H1 (cell line): Measurements from ENCODE around the gene TTC31. TPM values are rescaled to one million over a fixed set of nuclear protein-coding genes. Genes with fewer than 3 reads are reported as not detected.

Experiments
- CTCF ChIA-PET: fragments of 300-600 bp; sonication (Branson Sonifier 250); formaldehyde crosslinking; loops from one replicate; lab custom pipeline; 2021; ENCODE audit not compliant: partially characterized antibody; lab: Charles Lee
- POLR2A ChIA-PET: fragments of 300-600 bp; sonication (Branson Sonifier 250); formaldehyde crosslinking; loops from one replicate; lab custom pipeline; 2021; ENCODE audit warnings: inconsistent platforms; ENCODE audit not compliant: partially characterized antibody; lab: Charles Lee
- DNase-seq, 2 experiments: peaks; one replicate each; pipeline versions ENCODE4 v3.0.0 to v3.0.0-alpha.2; 2010 to 2022; ENCODE audit warnings: low spot score in 2 of 2, low read depth in 1 of 2, mixed read lengths in 1 of 2
- FAIRE-seq: peaks from 2 replicates; lab custom pipeline; 2011; peaks lifted over from hg19 to GRCh38; lab: Jason Lieb, UNC
- H2AFZ ChIP-seq: 2 replicates; pipeline ENCODE4 v1.8.1; 2012; ENCODE audit warnings: low read length, inconsistent platforms
- H2AK5ac ChIP-seq: 2 replicates; pipeline ENCODE4 v1.6.1; 2013; ENCODE audit warnings: low read depth, low read length
- H2BK120ac ChIP-seq: replicated peaks from 2 replicates; pipeline ENCODE3; 2013; ENCODE audit warnings: low read depth, low read length, inconsistent platforms
- H2BK12ac ChIP-seq: 2 replicates; pipeline ENCODE4 v1.6.1; 2013; ENCODE audit warnings: low read depth, low read length
- H2BK15ac ChIP-seq: 2 replicates; pipeline ENCODE4 v1.6.1; 2013; ENCODE audit warnings: low read length
- H2BK20ac ChIP-seq: 2 replicates; pipeline ENCODE4 v1.6.1; 2013; ENCODE audit warnings: low read length
- H2BK5ac ChIP-seq: 2 replicates; pipeline ENCODE4 v1.6.1; 2013; ENCODE audit warnings: low read depth, low read length
- H3K14ac ChIP-seq: 2 replicates; pipeline ENCODE4 v1.6.1; 2013; ENCODE audit warnings: inconsistent platforms; ENCODE audit not compliant: insufficient read length
- H3K18ac ChIP-seq: 2 replicates; pipeline ENCODE4 v1.6.1; 2013; ENCODE audit warnings: low read length; ENCODE audit errors: extremely low read depth
- H3K23ac ChIP-seq: 2 replicates; pipeline ENCODE4 v1.6.1; 2013; ENCODE audit warnings: inconsistent platforms; ENCODE audit not compliant: insufficient read length
- H3K23me2 ChIP-seq: 2 replicates; pipeline ENCODE4 v1.6.1; 2013; ENCODE audit warnings: low read depth, low read length
- H3K27ac ChIP-seq: 2 replicates; pipeline ENCODE4 v1.6.1; 2011; ENCODE audit warnings: low read depth, low read length, inconsistent platforms
- H3K27me3 ChIP-seq, 4 experiments: replicated peaks in 1 of 4; 1 replicate in 1 of 4; 2 replicates in 3 of 4; pipeline versions ENCODE4 v1.6.1 to v1.8.1; 2011 to 2013; ENCODE audit warnings: low read length in 3 of 4, mild to moderate bottlenecking in 3 of 4, inconsistent platforms in 2 of 4, mixed read lengths in 2 of 4, moderate library complexity in 1 of 4; ENCODE audit not compliant: control insufficient read depth in 3 of 4, insufficient read depth in 3 of 4; ENCODE audit errors: extremely low read depth in 1 of 4
- H3K36me3 ChIP-seq, 4 experiments: 2 replicates each; pipeline versions ENCODE4 v1.6.1 to v1.8.1; 2011 to 2013; ENCODE audit warnings: mild to moderate bottlenecking in 4 of 4, low read length in 3 of 4, moderate library complexity in 2 of 4, control low read depth in 1 of 4, inconsistent platforms in 1 of 4; ENCODE audit not compliant: insufficient read depth in 4 of 4, control insufficient read depth in 2 of 4
- H3K4ac ChIP-seq: replicated peaks from 2 replicates; pipeline ENCODE3; 2013; ENCODE audit warnings: low read length, low read depth, mixed read lengths, inconsistent platforms; ENCODE audit not compliant: insufficient read length
- H3K4me1 ChIP-seq, 4 experiments: replicated peaks in 1 of 4; 1 replicate in 1 of 4; 2 replicates in 3 of 4; pipeline versions ENCODE4 v1.6.1 to v1.8.1; 2011 to 2013; ENCODE audit warnings: low read length in 3 of 4, inconsistent platforms in 2 of 4, mixed read lengths in 1 of 4; ENCODE audit not compliant: insufficient read depth in 4 of 4, control insufficient read depth in 3 of 4
- H3K4me2 ChIP-seq, 2 experiments: 2 replicates each; pipeline versions ENCODE4 v1.6.1 to v1.8.1; 2011 to 2013; ENCODE audit warnings: low read depth in 2 of 2, low read length in 2 of 2, control low read depth in 1 of 2, inconsistent platforms in 1 of 2, mild to moderate bottlenecking in 1 of 2; ENCODE audit not compliant: insufficient read depth in 1 of 2
- H3K4me3 ChIP-seq, 4 experiments: fragments of 200-600, 300-600 bp in 1 of 4; sonication (generic), shearing (Covaris generic), sonication (Bioruptor Twin) in 1 of 4; 2 replicates each; pipeline versions ENCODE4 v1.5.1 to v1.8.1; 2011 to 2016; ENCODE audit warnings: low read length in 4 of 4, low read depth in 3 of 4, control low read depth in 2 of 4, inconsistent platforms in 2 of 4, mild to moderate bottlenecking in 2 of 4, mixed read lengths in 1 of 4, moderate library complexity in 1 of 4; ENCODE audit not compliant: insufficient read depth in 2 of 4; ENCODE audit errors: extremely low read depth in 1 of 4
- H3K56ac ChIP-seq: replicated peaks from 2 replicates; pipeline ENCODE3; 2013; ENCODE audit warnings: low read depth, mild to moderate bottlenecking, mixed read lengths, low read length, inconsistent platforms; ENCODE audit not compliant: insufficient read length
- H3K79me1 ChIP-seq: 2 replicates; pipeline ENCODE4 v1.6.1; 2013; ENCODE audit warnings: low read depth, low read length, control low read depth
- H3K79me2 ChIP-seq, 2 experiments: 2 replicates each; pipeline versions ENCODE4 v1.6.1 to v1.8.1; 2012 to 2013; ENCODE audit warnings: low read length in 2 of 2, mild to moderate bottlenecking in 2 of 2, inconsistent platforms in 1 of 2; ENCODE audit not compliant: insufficient read depth in 2 of 2, control insufficient read depth in 1 of 2
- H3K9ac ChIP-seq, 4 experiments: replicated peaks in 1 of 4; 1 replicate in 1 of 4; 2 replicates in 3 of 4; pipeline versions ENCODE4 v1.6.1 to v1.8.1; 2011 to 2013; ENCODE audit warnings: low read depth in 3 of 4, low read length in 3 of 4, control low read depth in 2 of 4, mild to moderate bottlenecking in 2 of 4, moderate library complexity in 2 of 4, inconsistent platforms in 1 of 4; ENCODE audit errors: extremely low read depth in 1 of 4
- H3K9me3 ChIP-seq, 2 experiments: 2 replicates each; pipeline versions ENCODE4 v1.6.1 to v1.8.1; 2012 to 2013; ENCODE audit warnings: mild to moderate bottlenecking in 2 of 2, moderate library complexity in 2 of 2, control low read depth in 1 of 2, inconsistent platforms in 1 of 2, low read depth in 1 of 2, low read length in 1 of 2, mixed read lengths in 1 of 2; ENCODE audit not compliant: insufficient read depth in 2 of 2
- H4K20me1 ChIP-seq, 2 experiments: replicated peaks in 1 of 2; 2 replicates each; pipeline versions ENCODE3 to v1.8.1; 2011 to 2013; ENCODE audit warnings: inconsistent platforms in 2 of 2, low read length in 2 of 2, mild to moderate bottlenecking in 1 of 2; ENCODE audit not compliant: insufficient read depth in 2 of 2, control insufficient read depth in 1 of 2
- H4K5ac ChIP-seq: 2 replicates; pipeline ENCODE4 v1.6.1; 2013; ENCODE audit warnings: low read length, low read depth, mixed read lengths, inconsistent platforms; ENCODE audit not compliant: insufficient read length
- H4K8ac ChIP-seq: 2 replicates; pipeline ENCODE4 v1.8.0; 2013; ENCODE audit warnings: mild to moderate bottlenecking, moderate library complexity, low read length, inconsistent platforms; ENCODE audit not compliant: insufficient read depth; ENCODE audit errors: extremely low read depth
- H4K91ac ChIP-seq: replicated peaks from 2 replicates; pipeline ENCODE3; 2013; ENCODE audit warnings: low read length, mixed read lengths, inconsistent platforms; ENCODE audit not compliant: insufficient read length
- ATF2 ChIP-seq: IDR thresholded peaks from 2 replicates; pipeline ENCODE4 v1.6.1; 2012; ENCODE audit warnings: low read length, inconsistent platforms
- FOSL1 ChIP-seq: IDR thresholded peaks from 2 replicates; pipeline ENCODE4 v1.6.1; 2011; ENCODE audit warnings: mild to moderate bottlenecking, low read depth, low read length, moderate library complexity; ENCODE audit not compliant: insufficient read depth
- KDM4A ChIP-seq: IDR thresholded peaks from one replicate; pipeline ENCODE4 v1.7.1; 2012; ENCODE audit warnings: low read depth, mild to moderate bottlenecking, moderate library complexity, low read length, inconsistent platforms; ENCODE audit not compliant: severe bottlenecking
- NANOG ChIP-seq: IDR thresholded peaks from 2 replicates; pipeline ENCODE4 v1.6.1; 2011; ENCODE audit warnings: low read length, low read depth, mild to moderate bottlenecking, inconsistent platforms; ENCODE audit not compliant: insufficient read depth, poor library complexity, severe bottlenecking
- WGBS, 2 experiments: shearing (Covaris generic) in 1 of 2; methylation state at CpG; one replicate each; pipeline versions ENCODE4 v1.1.6 to v1.1.7; 2013 to 2015; ENCODE audit warnings: low lambda C conversion rate in 2 of 2, mixed read lengths in 2 of 2, inconsistent platforms in 1 of 2, low coverage in 1 of 2, missing lambda C conversion rate in 1 of 2; ENCODE audit not compliant: insufficient replicate concordance in 2 of 2, insufficient coverage in 1 of 2, insufficient read length in 1 of 2; ENCODE audit errors: extremely low coverage in 1 of 2, missing lambda C conversion rate in 1 of 2; 5-methylcytosine and 5-hydroxymethylcytosine counted together
- polyA plus RNA-seq, 7 experiments: library from polyadenylated mRNA; depleted of rRNA in 3 of 7; stranded (reverse) in 5 of 7; unstranded in 2 of 7; fragments of >200 nt in 5 of 7; fragments of 200-250 nt in 2 of 7; gene quantifications; 1 replicate in 5 of 7; 2 replicates in 1 of 7; 4 replicates in 1 of 7; pipeline versions ENCODE4 v1.2.1 to v1.2.3, GENCODE V29; 2011 to 2013; ENCODE audit warnings: missing spikeins in 2 of 7, mixed read lengths in 2 of 7
- total RNA-seq: library from RNA; stranded (reverse); fragmentation: NEBNext Ultra II Directional; extraction: Animal tissue kit (Norgen Biotek cat#: 25700); gene quantifications from 2 replicates; pipeline ENCODE4 v1.2.1, GENCODE V29; 2021

The TTC31 gene
- total and polyA plus RNA-seq, 2 of the 8 experiments (the other 6 are each of a cell fraction or from before 2014, with no cell fraction given) = 28.8 to 29.9 TPM

GRCh38 chr2:74489906-74490305, 7.0 kb downstream of the TTC31 start:
- Histone ChIP-seq H3K36me3 (peaks cover 7 to 22% (median 18%) of the 10 kb centered on the region in 4 experiments), H3K18ac (no peak overlapping the region), H3K14ac (no peak overlapping the region), H3K23me2 (no peaks in the 10 kb centered on the region), H3K27me3 (peaks cover 0 to under 1% (median under 1%) of the 10 kb centered on the region in 4 experiments; a peak in 3 of 7 replicates), H3K4me3 (no peak overlapping the region), H3K9me3 (no peaks in the 10 kb centered on the region), H4K20me1 (peaks cover 2 to 9% of the 10 kb centered on the region in 2 experiments), H3K4me2 (no peak overlapping the region), H2BK20ac (no peak overlapping the region), H4K8ac (no peak overlapping the region), H3K79me1 (no peaks in the 10 kb centered on the region), H2BK15ac (no peak overlapping the region), H2BK5ac (no peak overlapping the region), H2AK5ac (no peak overlapping the region), H4K5ac (no peak overlapping the region), H3K23ac (no peak overlapping the region), H2AFZ (no peak overlapping the region), H3K27ac (no peak overlapping the region), H2BK12ac (no peak overlapping the region), H3K9ac (no peak overlapping the region), H3K79me2 (no peaks in the 10 kb centered on the region), H4K91ac (no peak overlapping the region), H3K56ac (no peak overlapping the region), H3K4me1 (no peaks in the 10 kb centered on the region), H3K4ac (no peak overlapping the region), H2BK120ac (no peak overlapping the region)
- ChIA-PET CTCF (interaction anchor here (1.0 to 6.9 kb wide), 5 partner anchors 11 to 97 kb away, joined by 3 to 37 read pairs (median 7); partner anchors contain the start of genes INO80B and LBX2), POLR2A (interaction anchor here (0.9 to 2.9 kb wide), 5 partner anchors 10 to 42 kb away, joined by 3 to 10 read pairs (median 4); partner anchors contain the start of genes LBX2 and PCGF1)
- FAIRE-seq (no peak), DNase-seq (no peak)
- TF ChIP-seq NANOG (no peak), ATF2 (no peak), FOSL1 (no peak), KDM4A (no peak)
- WGBS, 2 experiments = 92% methylated on average over 5 of the region's 9 CpGs; no CpG with 5 or more reads in 1 of the 2 experiments
